Measurements from ENCODE around the gene COX7A1.
"Not testable (repeated sequence)": the region's sequence is repeated elsewhere in the genome, so short reads cannot be mapped to it uniquely, and the experiment has no call there.

Gene COX7A1

GRCh38 chr19:36152352-36153091 lies at the start of gene COX7A1:
TSS of gene COX7A1 (minus strand) at chr19:36152447. CDS start at chr19:36152407, 40 bp downstream.
- no peak for DNase-seq

DNA sequence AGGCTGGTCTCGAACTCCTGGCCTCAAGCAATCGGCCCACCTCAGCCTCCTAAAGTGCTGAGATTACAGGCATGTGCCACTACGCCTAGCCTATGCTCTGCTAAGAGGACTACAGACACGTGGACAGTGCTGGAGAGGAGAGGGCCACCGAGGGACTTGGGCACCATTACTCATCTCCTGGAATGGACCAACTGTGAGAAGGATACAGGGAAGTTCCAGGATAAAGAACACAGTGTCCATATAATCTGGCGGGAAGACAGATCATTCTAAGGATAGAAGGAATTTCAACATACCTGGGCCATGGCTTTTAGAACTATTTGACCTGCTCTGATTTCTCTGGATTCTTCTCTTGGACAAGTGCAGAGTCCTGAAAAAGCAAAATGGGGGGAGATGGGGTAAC lies 49.4 kb upstream of the COX7A1 start:
- no peak for DNase-seq

- DNase-seq, result no peak
Observed at GRCh38 chr19:36198119-36198518, 45.9 kb upstream of the COX7A1 start.

GRCh38 chr19:36196249-36196648 lies 44.0 kb upstream of the COX7A1 start:
- no peak for DNase-seq

DNA sequence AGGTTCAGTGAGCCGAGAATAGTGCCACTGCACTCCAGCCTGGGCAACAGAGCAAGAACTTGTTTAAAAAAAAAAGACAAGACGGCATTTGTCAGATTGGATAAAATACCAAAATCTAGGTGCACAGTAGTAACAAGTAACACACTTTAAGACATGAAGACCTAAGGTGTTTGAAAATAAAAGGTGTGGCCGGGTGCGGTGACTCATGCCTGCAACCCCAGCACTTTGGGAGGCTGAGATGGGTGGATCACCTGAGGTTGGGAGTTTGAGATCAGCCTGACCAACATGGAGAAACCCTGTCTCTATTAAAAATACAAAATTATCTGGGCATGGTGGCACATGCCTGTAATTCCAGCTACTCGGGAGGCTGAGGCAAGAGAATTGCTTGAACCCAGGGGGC lies 34.5 kb upstream of the COX7A1 start:
- not testable (repeated sequence) for DNase-seq

DNA sequence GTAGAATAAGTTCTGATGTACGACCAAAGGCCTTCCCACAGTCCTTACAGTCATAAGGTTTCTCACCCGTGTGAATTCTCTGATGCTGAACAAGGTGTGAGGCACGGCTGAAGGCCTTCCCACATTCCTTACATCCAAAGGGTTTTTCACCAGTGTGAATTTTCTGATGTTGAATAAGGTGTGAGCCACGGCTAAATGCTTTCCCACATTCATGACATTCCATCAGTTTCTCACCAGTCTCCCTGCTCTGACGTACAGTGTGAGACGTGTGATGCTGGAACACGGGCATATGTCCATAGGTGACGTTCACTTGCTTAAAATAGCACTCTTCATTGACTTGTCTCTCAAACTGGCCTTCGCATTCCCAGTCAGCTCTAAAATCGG lies 31.0 kb upstream of the COX7A1 start:
- DNase-seq, result no peak

DNA sequence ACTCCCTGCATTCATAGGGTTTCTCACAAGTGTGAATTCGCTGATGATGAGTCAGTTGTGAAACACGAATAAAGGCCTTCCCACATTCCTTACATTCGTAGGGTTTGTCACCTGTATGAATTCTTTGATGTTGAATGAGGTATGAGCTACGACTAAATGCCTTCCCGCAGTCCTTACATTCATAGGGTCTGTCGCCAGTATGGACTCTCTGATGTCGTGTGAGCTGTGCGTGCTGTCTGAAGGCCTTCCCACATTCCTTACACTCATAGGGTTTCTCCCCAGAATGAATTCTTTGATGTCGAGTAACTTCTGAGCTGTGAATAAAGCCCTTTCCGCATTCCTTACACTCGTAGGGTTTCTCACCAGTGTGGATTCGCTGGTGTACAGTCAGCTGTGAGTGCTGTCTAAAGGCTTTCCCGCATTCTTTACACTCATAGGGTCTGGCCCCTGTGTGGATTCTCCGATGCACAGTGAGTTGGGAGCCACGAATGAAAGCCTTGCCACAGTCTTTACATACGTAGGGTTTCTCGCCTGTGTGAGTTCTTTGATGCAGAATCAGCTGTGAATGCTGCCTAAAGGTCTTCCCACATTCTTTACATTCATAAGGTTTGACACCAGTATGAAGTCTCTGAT lies 30.5 kb upstream of the COX7A1 start:
- DNase-seq, result no peak

GRCh38 chr19:36179077-36179476 lies 26.8 kb upstream of the COX7A1 start:
- not testable (repeated sequence) for DNase-seq

- not testable (repeated sequence) for DNase-seq
Observed at GRCh38 chr19:36173846-36174245, 21.6 kb upstream of the COX7A1 start.

- DNase-seq, result no peak
Observed at GRCh38 chr19:36172852-36173251, 20.6 kb upstream of the COX7A1 start.

DNA sequence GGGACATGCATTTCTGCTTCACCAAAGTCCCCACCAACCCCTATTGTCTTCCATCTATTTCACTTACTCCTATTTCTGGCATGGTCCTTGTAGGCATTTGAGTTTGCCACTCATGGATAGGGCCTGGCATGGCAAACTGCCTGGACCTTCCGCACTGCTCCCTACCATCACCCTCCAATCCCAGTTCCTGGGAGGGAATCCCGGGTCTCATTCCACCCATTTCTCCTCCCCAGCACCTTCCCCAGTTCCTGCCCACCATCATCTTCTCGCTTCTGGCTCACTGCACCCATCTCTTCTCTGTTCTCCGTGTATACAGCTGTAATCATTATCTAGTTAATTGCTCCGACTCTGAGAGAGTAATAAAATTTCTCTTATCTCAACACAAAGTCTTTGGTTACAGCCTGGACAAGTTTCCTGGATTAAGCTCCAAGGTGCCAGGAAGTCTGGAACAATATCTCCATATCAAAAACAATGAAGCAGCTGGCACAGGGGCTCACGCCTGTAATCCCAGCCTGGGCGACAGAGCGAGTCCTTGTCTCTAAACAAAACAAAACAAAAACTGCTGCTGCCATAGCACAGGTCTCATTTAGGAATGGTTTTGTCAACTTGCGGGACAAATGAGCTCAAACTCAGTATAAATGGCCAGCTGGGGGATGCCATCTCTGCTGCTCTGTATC lies 17.0 kb upstream of the COX7A1 start:
- DNase-seq, result no peak

GRCh38 chr19:36163813-36164212 lies 11.6 kb upstream of the COX7A1 start:
- no peak for DNase-seq

DNA sequence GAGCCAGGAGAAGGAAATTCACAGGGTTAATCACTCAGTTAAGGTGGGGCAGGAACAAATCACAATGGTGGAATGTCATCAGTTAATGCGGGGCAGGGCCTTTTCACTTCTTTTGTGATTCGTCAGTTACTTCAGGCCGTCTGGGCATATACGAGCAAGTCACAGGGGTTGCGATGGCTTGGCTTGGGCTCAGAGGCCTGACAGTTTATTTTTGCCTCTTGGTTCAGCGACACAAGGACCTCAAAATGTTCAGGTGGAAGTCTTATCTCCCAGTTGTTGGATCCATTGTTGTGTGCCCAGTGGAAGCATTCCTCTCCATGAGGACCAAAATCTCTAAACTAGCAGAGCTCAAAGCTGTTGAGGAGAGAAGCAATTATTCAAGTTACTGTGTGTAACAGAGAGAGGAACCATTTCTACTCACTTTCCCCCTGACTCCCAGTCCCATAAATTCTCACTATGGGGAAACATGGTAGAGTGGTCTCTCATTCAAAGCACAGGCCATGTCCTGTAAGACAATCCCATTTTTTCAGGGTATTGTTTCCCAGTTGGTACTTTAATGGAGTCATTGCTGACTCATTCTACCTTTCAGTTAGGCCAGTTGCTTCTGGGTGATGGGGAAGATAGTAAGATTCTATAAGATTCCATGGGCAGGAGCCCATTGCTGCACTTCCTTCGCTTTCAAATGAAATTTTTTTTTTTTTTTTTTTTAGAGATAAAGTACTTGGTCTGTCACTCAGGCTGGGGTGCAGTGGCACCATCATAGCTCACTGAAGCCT lies 8.8 kb upstream of the COX7A1 start:
- DNase-seq, result no peak

- no peak for DNase-seq
Observed at GRCh38 chr19:36153126-36153525, 879 bp upstream of the COX7A1 start.

GRCh38 chr19:36152019-36152351 lies 262 bp downstream of the COX7A1 start:
- DNase-seq, result no peak

GRCh38 chr19:36151144-36152018 lies 866 bp downstream of the COX7A1 start:
- no peak for DNase-seq

GRCh38 chr19:36150586-36150985 lies 1.7 kb downstream of the COX7A1 start:
- no peak for DNase-seq

- no peak for DNase-seq
Observed at GRCh38 chr19:36149673-36150406, 2.4 kb downstream of the COX7A1 start.

DNA sequence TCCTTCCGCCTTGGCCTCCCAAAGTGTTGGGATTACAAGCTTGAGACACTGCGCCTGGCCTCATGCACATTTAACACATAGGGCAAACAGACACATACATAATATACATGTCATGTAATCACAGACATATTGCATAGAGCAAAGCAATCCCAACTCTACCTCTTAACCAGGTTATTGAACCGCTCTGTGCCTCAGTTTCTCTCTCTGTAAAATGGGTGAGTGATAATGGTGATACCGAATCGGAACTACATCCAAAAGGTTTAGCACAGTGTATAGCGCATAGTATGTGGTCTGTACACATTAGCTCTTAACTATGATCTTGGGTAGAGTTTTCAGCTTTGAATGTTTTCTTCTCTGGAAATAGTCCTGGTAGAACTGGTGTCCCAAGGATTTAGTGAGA lies 7.6 kb downstream of the COX7A1 start:
- no peak for DNase-seq

DNA sequence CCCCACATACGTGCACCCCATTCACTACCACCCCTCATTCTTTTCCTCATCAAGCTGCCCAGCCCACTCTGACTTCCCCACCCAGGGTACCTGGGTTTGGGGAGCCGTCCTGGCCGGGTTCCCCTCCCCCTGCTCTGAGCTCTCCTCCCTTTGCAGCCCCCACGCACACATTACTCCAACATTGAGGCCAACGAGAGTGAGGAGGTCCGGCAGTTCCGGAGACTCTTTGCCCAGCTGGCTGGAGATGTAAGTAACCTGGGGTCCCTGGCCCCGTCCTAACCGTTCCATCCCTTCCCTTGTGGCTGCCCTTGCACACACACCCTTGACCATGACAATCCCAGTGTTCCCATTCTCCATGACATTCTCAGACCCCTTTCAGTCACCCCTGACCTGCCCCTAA lies 9.8 kb downstream of the COX7A1 start:
- no peak for DNase-seq

- DNase-seq, result no peak
Observed at GRCh38 chr19:36142046-36142445, 10.2 kb downstream of the COX7A1 start.

Data from activated naive CD4-positive, alpha-beta T cell (primary cell).